Measurements from ENCODE around the gene KCNK4. TPM values are rescaled to one million over a fixed set of nuclear protein-coding genes. Genes with fewer than 3 reads are reported as not detected.

Gene KCNK4
- total and polyA plus RNA-seq, 4 donors, result not detected

- peaks cover 0 to 4% (median 0%) of the 10 kb centered on the region in 4 donors for H3K4me1 ChIP-seq (ENCODE audit: control insufficient read depth in 4 of 4, insufficient read depth in 4 of 4, low read length in 3 of 4)
- WGBS, result 85% methylated on average over 11 of the region's 11 CpGs
- H3K36me3 ChIP-seq (ENCODE audit: control insufficient read depth in 4 of 4, insufficient read depth in 3 of 4, low read depth in 1 of 4, low read length in 3 of 4), result no peaks in the 10 kb centered on the region
These were observed 39.8 kb downstream of the KCNK4 start for GRCh38 chr11:64330888-64331287.

DNA sequence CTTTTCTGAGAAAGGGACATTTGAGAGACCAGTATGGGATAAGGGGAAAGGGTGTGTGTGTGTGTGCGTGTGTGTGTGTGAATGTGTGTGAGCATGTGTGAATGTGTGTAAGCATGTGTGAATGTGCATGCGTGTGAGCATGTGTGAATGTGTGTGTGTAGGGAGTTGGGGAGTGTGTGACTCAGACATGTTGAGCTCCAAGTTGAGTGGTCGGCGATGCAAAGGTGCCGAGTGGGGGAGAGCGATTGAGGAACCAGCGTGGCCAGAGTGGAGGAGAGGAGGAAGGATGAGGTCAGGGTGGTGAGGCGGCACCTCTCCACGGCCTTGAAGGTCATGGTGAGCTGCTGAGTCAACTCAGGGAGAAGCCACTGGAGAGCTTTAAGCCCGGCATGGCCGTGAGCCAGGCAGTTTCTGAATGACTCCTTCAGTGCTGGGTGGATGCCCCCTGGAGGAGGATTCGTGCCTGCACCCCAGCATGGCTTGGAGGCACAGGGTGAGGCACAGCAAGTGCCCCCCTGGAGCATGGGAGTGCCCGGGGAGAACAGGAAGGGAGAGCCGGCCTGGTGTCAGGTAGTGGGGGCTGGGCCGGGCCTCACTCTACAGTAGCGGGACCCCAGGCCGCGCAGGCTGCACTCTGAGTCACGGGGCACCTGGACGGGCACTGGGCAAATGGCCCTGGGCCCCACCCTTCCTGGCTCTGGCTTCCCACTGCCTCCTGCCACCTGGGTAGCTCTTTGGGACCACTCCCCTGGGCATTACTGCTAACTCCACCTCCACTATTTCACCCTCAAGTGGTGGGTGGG lies 40.7 kb downstream of the KCNK4 start:
- Histone ChIP-seq H3K9ac (ENCODE audit: low read depth in 1 of 2, low read length in 2 of 2) (no peak overlapping the region), H3K4me1 (ENCODE audit: control insufficient read depth in 4 of 4, insufficient read depth in 4 of 4, low read length in 3 of 4) (peaks cover 0 to 4% (median 0%) of the 10 kb centered on the region in 4 donors), H3K36me3 (ENCODE audit: control insufficient read depth in 4 of 4, insufficient read depth in 3 of 4, low read depth in 1 of 4, low read length in 3 of 4) (no peaks in the 10 kb centered on the region), H3K27me3 (ENCODE audit: control insufficient read depth in 4 of 4, insufficient read depth in 4 of 4, low read length in 3 of 4) (no peaks in the 10 kb centered on the region), H3K27ac (ENCODE audit: low read depth in 1 of 2, low read length in 2 of 2) (no peak overlapping the region), H3K9me3 (ENCODE audit: control insufficient read depth in 4 of 4, low read length in 3 of 4) (no peaks in the 10 kb centered on the region), H3K4me3 (ENCODE audit: low read depth in 1 of 3, low read length in 3 of 3) (no peak overlapping the region)
- peak; percentile 85 for DNase-seq (ENCODE audit: low spot score)
- peak in 1 of 2 donors; percentile 61 for TF ChIP-seq RAD21 (IDR thresholded peaks at IDR 0.05)
- TF ChIP-seq, protein P1, sequence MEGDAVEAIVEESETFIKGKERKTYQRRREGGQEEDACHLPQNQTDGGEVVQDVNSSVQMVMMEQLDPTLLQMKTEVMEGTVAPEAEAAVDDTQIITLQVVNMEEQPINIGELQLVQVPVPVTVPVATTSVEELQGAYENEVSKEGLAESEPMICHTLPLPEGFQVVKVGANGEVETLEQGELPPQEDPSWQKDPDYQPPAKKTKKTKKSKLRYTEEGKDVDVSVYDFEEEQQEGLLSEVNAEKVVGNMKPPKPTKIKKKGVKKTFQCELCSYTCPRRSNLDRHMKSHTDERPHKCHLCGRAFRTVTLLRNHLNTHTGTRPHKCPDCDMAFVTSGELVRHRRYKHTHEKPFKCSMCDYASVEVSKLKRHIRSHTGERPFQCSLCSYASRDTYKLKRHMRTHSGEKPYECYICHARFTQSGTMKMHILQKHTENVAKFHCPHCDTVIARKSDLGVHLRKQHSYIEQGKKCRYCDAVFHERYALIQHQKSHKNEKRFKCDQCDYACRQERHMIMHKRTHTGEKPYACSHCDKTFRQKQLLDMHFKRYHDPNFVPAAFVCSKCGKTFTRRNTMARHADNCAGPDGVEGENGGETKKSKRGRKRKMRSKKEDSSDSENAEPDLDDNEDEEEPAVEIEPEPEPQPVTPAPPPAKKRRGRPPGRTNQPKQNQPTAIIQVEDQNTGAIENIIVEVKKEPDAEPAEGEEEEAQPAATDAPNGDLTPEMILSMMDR (IDR thresholded peaks at IDR 0.05; ENCODE audit: low read depth, low read length, missing input control), result peak; percentile 29
- no peak for TF ChIP-seq ZBTB33 (IDR thresholded peaks at IDR 0.05)
- 51% methylated on average over 20 of the region's 20 CpGs for WGBS

More at GRCh38 chr11:64330888-64331287, 39.8 kb downstream of the KCNK4 start:
- no peak for DNase-seq (ENCODE audit: low spot score)
- Histone ChIP-seq H3K27ac (ENCODE audit: low read depth in 1 of 2, low read length in 2 of 2) (no peak overlapping the region), H3K9me3 (ENCODE audit: control insufficient read depth in 4 of 4, low read length in 3 of 4) (no peaks in the 10 kb centered on the region), H3K27me3 (ENCODE audit: control insufficient read depth in 4 of 4, insufficient read depth in 4 of 4, low read length in 3 of 4) (no peaks in the 10 kb centered on the region), H3K4me3 (ENCODE audit: low read depth in 1 of 3, low read length in 3 of 3) (no peak overlapping the region), H3K9ac (ENCODE audit: low read depth in 1 of 2, low read length in 2 of 2) (no peak overlapping the region)
- TF ChIP-seq JUND (IDR thresholded peaks at IDR 0.05) (no peak), SP1 (IDR thresholded peaks at IDR 0.05) (no peak), RXRA (IDR thresholded peaks at IDR 0.05) (no peak), TAF1 (conservative IDR thresholded peaks at IDR 0.05) (no peak), ZBTB33 (IDR thresholded peaks at IDR 0.05) (no peak), EGR1 (IDR thresholded peaks at IDR 0.05; ENCODE audit: low read depth in 2 of 2) (no peak), NR2F2 (IDR thresholded peaks at IDR 0.05) (no peak)
- TF ChIP-seq, protein P2, sequence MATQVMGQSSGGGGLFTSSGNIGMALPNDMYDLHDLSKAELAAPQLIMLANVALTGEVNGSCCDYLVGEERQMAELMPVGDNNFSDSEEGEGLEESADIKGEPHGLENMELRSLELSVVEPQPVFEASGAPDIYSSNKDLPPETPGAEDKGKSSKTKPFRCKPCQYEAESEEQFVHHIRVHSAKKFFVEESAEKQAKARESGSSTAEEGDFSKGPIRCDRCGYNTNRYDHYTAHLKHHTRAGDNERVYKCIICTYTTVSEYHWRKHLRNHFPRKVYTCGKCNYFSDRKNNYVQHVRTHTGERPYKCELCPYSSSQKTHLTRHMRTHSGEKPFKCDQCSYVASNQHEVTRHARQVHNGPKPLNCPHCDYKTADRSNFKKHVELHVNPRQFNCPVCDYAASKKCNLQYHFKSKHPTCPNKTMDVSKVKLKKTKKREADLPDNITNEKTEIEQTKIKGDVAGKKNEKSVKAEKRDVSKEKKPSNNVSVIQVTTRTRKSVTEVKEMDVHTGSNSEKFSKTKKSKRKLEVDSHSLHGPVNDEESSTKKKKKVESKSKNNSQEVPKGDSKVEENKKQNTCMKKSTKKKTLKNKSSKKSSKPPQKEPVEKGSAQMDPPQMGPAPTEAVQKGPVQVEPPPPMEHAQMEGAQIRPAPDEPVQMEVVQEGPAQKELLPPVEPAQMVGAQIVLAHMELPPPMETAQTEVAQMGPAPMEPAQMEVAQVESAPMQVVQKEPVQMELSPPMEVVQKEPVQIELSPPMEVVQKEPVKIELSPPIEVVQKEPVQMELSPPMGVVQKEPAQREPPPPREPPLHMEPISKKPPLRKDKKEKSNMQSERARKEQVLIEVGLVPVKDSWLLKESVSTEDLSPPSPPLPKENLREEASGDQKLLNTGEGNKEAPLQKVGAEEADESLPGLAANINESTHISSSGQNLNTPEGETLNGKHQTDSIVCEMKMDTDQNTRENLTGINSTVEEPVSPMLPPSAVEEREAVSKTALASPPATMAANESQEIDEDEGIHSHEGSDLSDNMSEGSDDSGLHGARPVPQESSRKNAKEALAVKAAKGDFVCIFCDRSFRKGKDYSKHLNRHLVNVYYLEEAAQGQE (IDR thresholded peaks at IDR 0.05), result no peak

All from liver (tissue), 9 donors.